ENCODE measurements around the gene DEXI.

- TF ChIP-seq POLR2A (IDR thresholded peaks at IDR 0.05; ENCODE audit: low read depth) (no peak), POLR2AphosphoS5 (IDR thresholded peaks at IDR 0.05) (no peak)
- TF ChIP-seq, protein P1, sequence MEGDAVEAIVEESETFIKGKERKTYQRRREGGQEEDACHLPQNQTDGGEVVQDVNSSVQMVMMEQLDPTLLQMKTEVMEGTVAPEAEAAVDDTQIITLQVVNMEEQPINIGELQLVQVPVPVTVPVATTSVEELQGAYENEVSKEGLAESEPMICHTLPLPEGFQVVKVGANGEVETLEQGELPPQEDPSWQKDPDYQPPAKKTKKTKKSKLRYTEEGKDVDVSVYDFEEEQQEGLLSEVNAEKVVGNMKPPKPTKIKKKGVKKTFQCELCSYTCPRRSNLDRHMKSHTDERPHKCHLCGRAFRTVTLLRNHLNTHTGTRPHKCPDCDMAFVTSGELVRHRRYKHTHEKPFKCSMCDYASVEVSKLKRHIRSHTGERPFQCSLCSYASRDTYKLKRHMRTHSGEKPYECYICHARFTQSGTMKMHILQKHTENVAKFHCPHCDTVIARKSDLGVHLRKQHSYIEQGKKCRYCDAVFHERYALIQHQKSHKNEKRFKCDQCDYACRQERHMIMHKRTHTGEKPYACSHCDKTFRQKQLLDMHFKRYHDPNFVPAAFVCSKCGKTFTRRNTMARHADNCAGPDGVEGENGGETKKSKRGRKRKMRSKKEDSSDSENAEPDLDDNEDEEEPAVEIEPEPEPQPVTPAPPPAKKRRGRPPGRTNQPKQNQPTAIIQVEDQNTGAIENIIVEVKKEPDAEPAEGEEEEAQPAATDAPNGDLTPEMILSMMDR (IDR thresholded peaks at IDR 0.05), result no peak
Observed at GRCh38 chr16:10970065-10970464, 27.8 kb upstream of the DEXI start.

All from esophagus muscularis mucosa (tissue), 3 donors.